Upper lobe of left lung (tissue), 6 donors: ENCODE results near the gene GRIA1. TPM values are rescaled to one million over a fixed set of nuclear protein-coding genes. Genes with fewer than 3 reads are reported as not detected.

ENCODE experiments used
- ATAC-seq, 2 donors: fragments of 200-7000 bp; cut with Tn5 transposase; one replicate each; pipeline ENCODE4 v1.9.1; 2022; ENCODE audit warnings: mild to moderate bottlenecking in 2 of 2, moderate library complexity in 2 of 2; ENCODE audit not compliant: low FRiP score in 2 of 2
- DNase-seq, 2 donors: peaks; one replicate each; pipeline ENCODE4 v3.0.0-alpha.2; 2019 to 2020
- H3K27ac ChIP-seq, 4 donors: fragments of 200-600 bp; sonication (generic); one replicate each; pipeline ENCODE4 v1.5.1; 2016 to 2019
- H3K27me3 ChIP-seq, 4 donors: fragments of 200-600 bp; sonication (generic); one replicate each; pipeline ENCODE4 v1.5.1; 2017 to 2019
- H3K36me3 ChIP-seq, 4 donors: fragments of 200-600 bp; sonication (generic); one replicate each; pipeline ENCODE4 v1.5.1; 2016 to 2019
- H3K4me1 ChIP-seq, 4 donors: fragments of 200-600 bp; sonication (generic); one replicate each; pipeline ENCODE4 v1.5.1; 2018 to 2019
- H3K4me3 ChIP-seq, 4 donors: fragments of 200-600 bp; sonication (generic); one replicate each; pipeline ENCODE4 v1.5.1; 2017 to 2019; ENCODE audit warnings: mild to moderate bottlenecking in 2 of 4, moderate library complexity in 1 of 4
- H3K9me3 ChIP-seq, 4 donors: fragments of 200-600 bp; sonication (generic); one replicate each; pipeline ENCODE4 v1.5.1; 2018 to 2019
- EP300 ChIP-seq, 4 donors: sonication (generic); formaldehyde crosslinking; IDR thresholded peaks; one replicate each; pipeline ENCODE4 v1.5.1; 2017; ENCODE audit warnings: antibody characterized with exemption in 4 of 4, control low read depth in 2 of 4
- POLR2A ChIP-seq, 4 donors: fragments of 450-650 bp; IDR thresholded peaks; one replicate each; pipeline ENCODE4 v1.5.1; 2016 to 2017; ENCODE audit warnings: antibody characterized with exemption in 4 of 4, mild to moderate bottlenecking in 2 of 4
- POLR2AphosphoS5 ChIP-seq, 2 donors: sonication (generic); formaldehyde crosslinking; IDR thresholded peaks; one replicate each; pipeline ENCODE4 v1.5.1; 2017; ENCODE audit warnings: antibody characterized with exemption in 2 of 2
- WGBS, 2 donors: methylation state at CpG; one replicate each; pipeline ENCODE4 v1.1.5; 2017 to 2018; 5-methylcytosine and 5-hydroxymethylcytosine counted together
- total RNA-seq, 6 donors: library from RNA; depleted of rRNA in 4 of 6; stranded (reverse); fragments of >200 nt in 4 of 6; gene quantifications; one replicate each; pipeline versions ENCODE4 v1.1.0 to v1.2.1, GENCODE V29; 2016 to 2021
- TF ChIP-seq, protein P1 (sequence below), 6 experiments: fragments of 450-650 bp in 4 of 6; fragments of 200-600 bp in 2 of 6; sonication (generic) in 2 of 6; IDR thresholded peaks; one replicate each; pipeline ENCODE4 v1.5.1; 2016 to 2019; ENCODE audit warnings: antibody characterized with exemption in 6 of 6
- donor health status: DM: no; HTN: no; CAD: no; lungs with moderate emphysema.
- donor health status: DM: no; HTN: yes; CAD: no; lungs with severe emphysema.

Gene GRIA1
- total RNA-seq, 6 donors from 2014 or later, result 4.3 to 17.8 (median 9.3) TPM

DNA sequence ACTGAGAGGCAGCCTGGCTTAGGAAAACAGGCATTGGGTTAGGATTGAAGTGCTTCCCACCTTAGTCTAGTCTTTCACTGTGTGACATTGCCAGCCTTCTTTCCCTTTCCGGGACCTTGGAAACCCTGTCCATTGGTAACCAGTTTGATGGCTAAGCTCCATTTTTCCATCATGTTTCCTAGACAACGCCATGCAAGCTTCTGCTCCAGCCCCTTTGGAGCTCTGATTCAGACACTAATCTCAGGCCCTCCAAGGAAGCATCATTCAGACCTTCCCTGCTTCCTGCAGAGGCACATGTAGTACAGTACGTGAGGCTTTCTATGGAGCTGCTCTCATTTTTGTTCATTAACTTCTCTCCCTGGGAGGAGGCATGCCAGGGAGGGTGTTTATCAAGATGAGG lies 68.5 kb downstream of the GRIA1 start:
- WGBS, 2 donors, result 70 to 81% methylated on average over 3 of the region's 3 CpGs
- Histone ChIP-seq H3K27ac (no peak overlapping the region), H3K9me3 (no peaks in the 10 kb centered on the region), H3K4me1 (peaks cover 0 to 7% (median 2%) of the 10 kb centered on the region in 4 donors), H3K4me3 (no peak overlapping the region), H3K27me3 (no peaks in the 10 kb centered on the region), H3K36me3 (no peaks in the 10 kb centered on the region)
- DNase-seq, result no peak
- ATAC-seq, result no peak
- TF ChIP-seq EP300 (IDR thresholded peaks at IDR 0.05), result no peak
- no peak for TF ChIP-seq POLR2A (IDR thresholded peaks at IDR 0.05)
- TF ChIP-seq, protein P1, sequence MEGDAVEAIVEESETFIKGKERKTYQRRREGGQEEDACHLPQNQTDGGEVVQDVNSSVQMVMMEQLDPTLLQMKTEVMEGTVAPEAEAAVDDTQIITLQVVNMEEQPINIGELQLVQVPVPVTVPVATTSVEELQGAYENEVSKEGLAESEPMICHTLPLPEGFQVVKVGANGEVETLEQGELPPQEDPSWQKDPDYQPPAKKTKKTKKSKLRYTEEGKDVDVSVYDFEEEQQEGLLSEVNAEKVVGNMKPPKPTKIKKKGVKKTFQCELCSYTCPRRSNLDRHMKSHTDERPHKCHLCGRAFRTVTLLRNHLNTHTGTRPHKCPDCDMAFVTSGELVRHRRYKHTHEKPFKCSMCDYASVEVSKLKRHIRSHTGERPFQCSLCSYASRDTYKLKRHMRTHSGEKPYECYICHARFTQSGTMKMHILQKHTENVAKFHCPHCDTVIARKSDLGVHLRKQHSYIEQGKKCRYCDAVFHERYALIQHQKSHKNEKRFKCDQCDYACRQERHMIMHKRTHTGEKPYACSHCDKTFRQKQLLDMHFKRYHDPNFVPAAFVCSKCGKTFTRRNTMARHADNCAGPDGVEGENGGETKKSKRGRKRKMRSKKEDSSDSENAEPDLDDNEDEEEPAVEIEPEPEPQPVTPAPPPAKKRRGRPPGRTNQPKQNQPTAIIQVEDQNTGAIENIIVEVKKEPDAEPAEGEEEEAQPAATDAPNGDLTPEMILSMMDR (IDR thresholded peaks at IDR 0.05), result no peak
- no peak for TF ChIP-seq POLR2AphosphoS5 (IDR thresholded peaks at IDR 0.05)

DNA sequence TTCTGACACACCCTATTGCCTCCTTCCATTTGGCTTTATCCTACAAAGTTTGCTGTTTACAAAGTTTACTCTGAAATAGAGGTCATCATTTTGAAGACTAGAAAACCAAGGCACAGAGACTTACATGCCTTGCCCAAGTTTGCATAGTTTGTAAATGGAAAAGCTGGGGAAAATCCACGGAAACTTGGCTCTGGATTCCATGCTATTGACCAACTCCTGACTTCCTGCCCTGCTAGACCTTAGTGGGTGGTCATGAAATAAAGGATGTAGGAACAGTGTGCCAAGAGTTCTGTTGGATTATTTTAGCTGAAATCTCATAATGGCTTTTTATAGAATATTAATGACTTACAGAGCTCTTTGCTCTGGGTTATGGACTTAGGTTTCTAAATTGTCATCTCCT lies 69.5 kb downstream of the GRIA1 start:
- no peak overlapping the region for H3K27ac ChIP-seq
- no peaks in the 10 kb centered on the region for H3K9me3 ChIP-seq
- peaks cover 0 to 7% (median under 1%) of the 10 kb centered on the region in 4 donors for H3K4me1 ChIP-seq
- ATAC-seq (no peak), DNase-seq (no peak)
- 42 to 47% methylated on average over 1 of the region's 1 CpG for WGBS, 2 donors
- no peaks in the 10 kb centered on the region for H3K36me3 ChIP-seq
- H3K4me3 ChIP-seq, result no peak overlapping the region
- TF ChIP-seq, protein P1 (IDR thresholded peaks at IDR 0.05), result no peak
- TF ChIP-seq POLR2A (IDR thresholded peaks at IDR 0.05) (no peak), POLR2AphosphoS5 (IDR thresholded peaks at IDR 0.05) (no peak), EP300 (IDR thresholded peaks at IDR 0.05) (no peak)
- no peaks in the 10 kb centered on the region for H3K27me3 ChIP-seq

DNA sequence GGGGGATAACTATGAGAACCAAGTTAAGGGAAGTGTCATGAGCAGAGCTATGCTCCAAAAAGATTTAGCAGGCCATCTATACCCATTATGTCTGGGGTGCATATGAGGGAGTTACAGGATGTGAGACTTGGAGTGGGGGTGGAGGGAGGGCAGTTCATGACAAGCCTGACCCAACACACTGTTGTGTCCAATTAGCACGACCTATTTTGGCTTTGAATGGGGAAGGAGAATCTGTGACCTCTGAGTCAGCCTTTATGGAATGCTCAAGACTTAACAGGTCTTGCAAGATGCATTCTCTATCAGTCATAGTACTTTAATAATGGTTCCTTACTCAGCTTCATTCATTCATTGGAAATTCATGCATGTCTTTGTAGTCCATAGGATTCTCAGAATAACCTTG lies 71.7 kb downstream of the GRIA1 start:
- Histone ChIP-seq H3K27ac (no peak overlapping the region), H3K4me1 (no peaks in the 10 kb centered on the region), H3K4me3 (no peak overlapping the region), H3K9me3 (no peaks in the 10 kb centered on the region), H3K36me3 (no peaks in the 10 kb centered on the region), H3K27me3 (no peaks in the 10 kb centered on the region)
- DNase-seq (no peak), ATAC-seq (no peak)
- WGBS, 2 donors, result 45 to 58% methylated on average over 1 of the region's 1 CpG
- TF ChIP-seq, protein P1 (IDR thresholded peaks at IDR 0.05), result no peak
- no peak for TF ChIP-seq POLR2A (IDR thresholded peaks at IDR 0.05)
- TF ChIP-seq EP300 (IDR thresholded peaks at IDR 0.05), result no peak
- no peak for TF ChIP-seq POLR2AphosphoS5 (IDR thresholded peaks at IDR 0.05)

DNA sequence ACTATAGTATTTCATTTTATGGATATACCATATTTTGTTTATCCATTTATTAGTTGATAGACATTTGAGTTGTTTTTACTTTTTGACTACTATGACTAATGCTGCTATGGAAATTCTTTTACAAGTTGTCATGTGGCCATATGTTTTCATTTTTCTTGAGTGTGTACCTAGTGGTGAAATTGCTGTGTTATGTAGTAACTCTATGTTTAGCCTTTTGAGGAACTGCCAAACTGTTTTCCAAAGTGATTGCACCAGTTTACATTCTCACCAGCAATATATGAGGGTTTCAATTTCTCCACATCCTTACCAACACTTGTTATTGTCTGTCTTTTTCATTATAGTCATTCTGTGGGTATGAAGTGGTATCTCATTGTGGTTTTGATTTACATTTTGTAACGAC lies 75.4 kb downstream of the GRIA1 start:
- H3K9me3 ChIP-seq, result no peaks in the 10 kb centered on the region
- no peak for ATAC-seq
- DNase-seq, result no peak
- no peak overlapping the region for H3K27ac ChIP-seq
- 79 to 82% methylated on average over 1 of the region's 1 CpG for WGBS, 2 donors
- no peak overlapping the region for H3K4me3 ChIP-seq
- H3K4me1 ChIP-seq, result no peaks in the 10 kb centered on the region
- no peaks in the 10 kb centered on the region for H3K36me3 ChIP-seq
- TF ChIP-seq, protein P1 (IDR thresholded peaks at IDR 0.05), result no peak
- TF ChIP-seq POLR2AphosphoS5 (IDR thresholded peaks at IDR 0.05) (no peak), POLR2A (IDR thresholded peaks at IDR 0.05) (no peak), EP300 (IDR thresholded peaks at IDR 0.05) (no peak)
- H3K27me3 ChIP-seq, result no peaks in the 10 kb centered on the region

DNA sequence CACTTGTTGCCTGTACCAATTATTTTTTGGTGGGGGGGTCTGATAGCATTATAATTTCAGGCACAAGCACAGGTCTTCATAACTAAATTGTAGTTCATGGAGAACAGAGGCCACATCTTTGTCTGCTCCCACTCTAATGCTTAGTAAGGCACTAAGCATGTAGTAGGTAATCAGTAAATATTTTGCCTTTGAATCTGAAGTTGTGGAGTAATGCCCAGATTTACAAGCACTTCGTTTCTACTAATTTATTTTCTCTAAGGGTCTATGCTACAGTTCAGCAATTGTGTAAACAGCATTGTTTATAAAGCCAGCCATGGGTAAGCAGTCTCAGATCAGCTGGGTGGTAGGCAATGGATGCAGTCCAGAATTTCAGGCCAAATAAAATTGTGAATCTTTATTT lies 78.6 kb downstream of the GRIA1 start:
- ATAC-seq (no peak), DNase-seq (no peak)
- WGBS, 2 donors, result 37 to 45% methylated on average over 1 of the region's 1 CpG
- Histone ChIP-seq H3K9me3 (no peaks in the 10 kb centered on the region), H3K4me3 (no peak overlapping the region), H3K27me3 (no peaks in the 10 kb centered on the region), H3K36me3 (no peaks in the 10 kb centered on the region), H3K27ac (no peak overlapping the region), H3K4me1 (no peaks in the 10 kb centered on the region)
- TF ChIP-seq POLR2A (IDR thresholded peaks at IDR 0.05) (no peak), EP300 (IDR thresholded peaks at IDR 0.05) (no peak), POLR2AphosphoS5 (IDR thresholded peaks at IDR 0.05) (no peak)
- TF ChIP-seq, protein P1 (IDR thresholded peaks at IDR 0.05), result no peak
